Prostate gland (tissue), 2 donors: ENCODE measurements around the gene MUC2. TPM values are rescaled to one million over a fixed set of nuclear protein-coding genes. Genes with fewer than 3 reads are reported as not detected.

Experiments used
- DNase-seq: peaks from one replicate; pipeline ENCODE4 v3.0.0-alpha.2; 2019; ENCODE audit warnings: low spot score
- H3K27ac ChIP-seq, 2 donors: fragments of 200-600 bp; sonication (generic); 2 replicates each; pipeline ENCODE4 v1.5.1; 2017 to 2019
- H3K27me3 ChIP-seq: fragments of 200-600 bp; sonication (generic); replicated peaks from 2 replicates; pipeline ENCODE4 v1.5.1; 2019; ENCODE audit not compliant: insufficient read depth
- H3K36me3 ChIP-seq, 2 donors: fragments of 200-600 bp; sonication (generic); 1 replicate in 1 of 2; 2 replicates in 1 of 2; pipeline versions ENCODE4 v1.5.1 to v1.8.1; 2017 to 2019
- H3K4me1 ChIP-seq: fragments of 200-600 bp; sonication (generic); replicated peaks from 2 replicates; pipeline ENCODE4 v1.5.1; 2019
- H3K4me3 ChIP-seq, 2 donors: fragments of 200-600 bp; sonication (generic); 2 replicates each; pipeline ENCODE4 v1.5.1; 2017 to 2019
- H3K9me3 ChIP-seq: fragments of 200-600 bp; sonication (generic); 2 replicates; pipeline ENCODE4 v1.5.1; 2017
- CTCF ChIP-seq, 4 experiments: fragments of 200-600 bp in 2 of 4; fragments of 450-650 bp in 2 of 4; sonication (generic) in 2 of 4; IDR thresholded peaks; 1 replicate in 3 of 4; 2 replicates in 1 of 4; pipeline ENCODE4 v1.5.1; 2016 to 2019; ENCODE audit warnings: antibody characterized with exemption in 4 of 4, mild to moderate bottlenecking in 2 of 4, moderate library complexity in 2 of 4
- POLR2A ChIP-seq: fragments of 450-650 bp; IDR thresholded peaks from one replicate; pipeline ENCODE4 v1.6.1; 2016; ENCODE audit warnings: antibody characterized with exemption, mild to moderate bottlenecking
- POLR2AphosphoS5 ChIP-seq: sonication (generic); formaldehyde crosslinking; IDR thresholded peaks from one replicate; pipeline ENCODE4 v1.6.1; 2017; ENCODE audit warnings: antibody characterized with exemption
- WGBS: methylation state at CpG from one replicate; pipeline ENCODE4 v1.1.5; 2018; 5-methylcytosine and 5-hydroxymethylcytosine counted together
- intact Hi-C: fragments of 100-400 bp; cut with DNase I; formaldehyde crosslinking; loops from one replicate; pipeline ENCODE4 v1.14.2; 2022
- total RNA-seq, 2 donors: library from RNA; depleted of rRNA; stranded (reverse); fragments of >200 nt; gene quantifications; one replicate each; pipeline ENCODE4 v1.1.0, GENCODE V29; 2016

Gene MUC2
- total RNA-seq, 2 donors from 2014 or later: 0.11 TPM; not detected in 1

GRCh38 chr11:1077417-1078119, 2.9 kb downstream of the MUC2 start:
- intact Hi-C loops: no loop called here
- H3K27me3 ChIP-seq: no peaks in the 10 kb centered on the region
- H3K36me3 ChIP-seq: no peaks in the 10 kb centered on the region
- H3K9me3 ChIP-seq: no peaks in the 10 kb centered on the region
- WGBS: 77% methylated on average over 29 of the region's 33 CpGs
- peaks cover 4% of the 10 kb centered on the region for H3K4me1 ChIP-seq
- H3K27ac ChIP-seq: no peak overlapping the region
- TF ChIP-seq CTCF (IDR thresholded peaks at IDR 0.05): no peak
- TF ChIP-seq POLR2A: no peak
- no peak for TF ChIP-seq POLR2AphosphoS5
- no peak overlapping the region for H3K4me3 ChIP-seq
- no peak for DNase-seq

- Histone ChIP-seq H3K27me3 (no peaks in the 10 kb centered on the region), H3K4me3 (no peak overlapping the region), H3K9me3 (no peaks in the 10 kb centered on the region), H3K27ac (no peak overlapping the region), H3K4me1 (peaks cover 4% of the 10 kb centered on the region), H3K36me3 (no peaks in the 10 kb centered on the region)
- WGBS: 91% methylated on average over 38 of the region's 39 CpGs
- no peak for DNase-seq
- intact Hi-C loops: no loop called here
- no peak for TF ChIP-seq CTCF (IDR thresholded peaks at IDR 0.05)
- TF ChIP-seq POLR2A: no peak
- TF ChIP-seq POLR2AphosphoS5: no peak
These were observed 3.5 kb downstream of the MUC2 start for GRCh38 chr11:1078191-1078601.

GRCh38 chr11:1081601-1082311, 7.1 kb downstream of the MUC2 start:
- Histone ChIP-seq H3K4me3 (no peak overlapping the region), H3K27me3 (no peaks in the 10 kb centered on the region), H3K4me1 (no peaks in the 10 kb centered on the region), H3K27ac (no peak overlapping the region), H3K9me3 (no peaks in the 10 kb centered on the region), H3K36me3 (no peaks in the 10 kb centered on the region)
- WGBS: 79% methylated on average over 33 of the region's 33 CpGs
- DNase-seq: no peak
- TF ChIP-seq POLR2A (no peak), POLR2AphosphoS5 (no peak), CTCF (IDR thresholded peaks at IDR 0.05) (no peak)
- intact Hi-C loops: no loop called here

- no peak for DNase-seq
- intact Hi-C loops: no loop called here
- H3K36me3 ChIP-seq: no peaks in the 10 kb centered on the region
- no peaks in the 10 kb centered on the region for H3K27me3 ChIP-seq
- no peak overlapping the region for H3K4me3 ChIP-seq
- H3K4me1 ChIP-seq: no peaks in the 10 kb centered on the region
- no peak overlapping the region for H3K27ac ChIP-seq
- 81% methylated on average over 8 of the region's 14 CpGs for WGBS
- no peaks in the 10 kb centered on the region for H3K9me3 ChIP-seq
- TF ChIP-seq CTCF (IDR thresholded peaks at IDR 0.05): no peak
- TF ChIP-seq POLR2AphosphoS5: no peak
- TF ChIP-seq POLR2A: no peak
These were observed 7.7 kb downstream of the MUC2 start for GRCh38 chr11:1082346-1082727.
